ENCODE data around the gene TSPAN5.

DNA sequence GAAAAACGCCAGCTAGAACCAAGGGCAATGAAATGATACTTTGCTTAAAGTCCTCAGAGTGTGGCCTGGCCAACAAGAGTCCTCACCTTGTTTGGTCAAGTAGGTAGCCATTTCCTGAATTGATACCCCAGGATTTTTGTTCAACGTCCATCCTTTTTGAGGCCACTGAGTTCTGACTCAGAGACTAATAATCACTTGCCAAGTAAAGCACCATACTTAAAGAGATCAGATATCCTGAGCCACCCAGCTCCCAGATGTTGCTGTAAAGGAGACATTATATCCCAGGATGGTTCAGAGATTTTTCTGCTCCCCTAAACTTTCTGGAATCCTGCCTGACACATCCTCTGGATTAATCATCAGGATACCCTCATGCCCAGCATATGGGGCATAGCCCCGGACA, 206.3 kb downstream of the TSPAN5 start:
- TF ChIP-seq, protein P1, sequence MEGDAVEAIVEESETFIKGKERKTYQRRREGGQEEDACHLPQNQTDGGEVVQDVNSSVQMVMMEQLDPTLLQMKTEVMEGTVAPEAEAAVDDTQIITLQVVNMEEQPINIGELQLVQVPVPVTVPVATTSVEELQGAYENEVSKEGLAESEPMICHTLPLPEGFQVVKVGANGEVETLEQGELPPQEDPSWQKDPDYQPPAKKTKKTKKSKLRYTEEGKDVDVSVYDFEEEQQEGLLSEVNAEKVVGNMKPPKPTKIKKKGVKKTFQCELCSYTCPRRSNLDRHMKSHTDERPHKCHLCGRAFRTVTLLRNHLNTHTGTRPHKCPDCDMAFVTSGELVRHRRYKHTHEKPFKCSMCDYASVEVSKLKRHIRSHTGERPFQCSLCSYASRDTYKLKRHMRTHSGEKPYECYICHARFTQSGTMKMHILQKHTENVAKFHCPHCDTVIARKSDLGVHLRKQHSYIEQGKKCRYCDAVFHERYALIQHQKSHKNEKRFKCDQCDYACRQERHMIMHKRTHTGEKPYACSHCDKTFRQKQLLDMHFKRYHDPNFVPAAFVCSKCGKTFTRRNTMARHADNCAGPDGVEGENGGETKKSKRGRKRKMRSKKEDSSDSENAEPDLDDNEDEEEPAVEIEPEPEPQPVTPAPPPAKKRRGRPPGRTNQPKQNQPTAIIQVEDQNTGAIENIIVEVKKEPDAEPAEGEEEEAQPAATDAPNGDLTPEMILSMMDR (IDR thresholded peaks at IDR 0.05), result no peak
- TF ChIP-seq POLR2A (IDR thresholded peaks at IDR 0.05), result no peak

Data from lower leg skin (tissue), 3 donors.